Osteocyte (in vitro differentiated cells): ENCODE measurements around the gene LMNA. TPM values are rescaled to one million over a fixed set of nuclear protein-coding genes. Genes with fewer than 3 reads are reported as not detected.
A peak's percentile ranks its signal among the peaks of the same experiment; 100 is the strongest.

Source experiments
- DNase-seq: peaks from one replicate; pipeline ENCODE4 v3.0.0; 2021; ENCODE audit warnings: mixed read lengths; ENCODE audit not compliant: unreplicated experiment; ENCODE audit errors: extremely low spot score
- H3K27ac Mint-ChIP-seq: one replicate; pipeline ENCODE4 v1.8.0; 2021; ENCODE audit warnings: mild to moderate bottlenecking, mixed read lengths; ENCODE audit not compliant: unreplicated experiment
- H3K27me3 Mint-ChIP-seq: one replicate; pipeline ENCODE4 v1.8.0; 2021; ENCODE audit warnings: mixed read lengths; ENCODE audit not compliant: unreplicated experiment
- H3K36me3 Mint-ChIP-seq: one replicate; pipeline ENCODE4 v1.8.0; 2021; ENCODE audit warnings: mixed read lengths; ENCODE audit not compliant: unreplicated experiment
- H3K4me1 Mint-ChIP-seq: one replicate; pipeline ENCODE4 v1.8.0; 2021; ENCODE audit warnings: mixed read lengths; ENCODE audit not compliant: unreplicated experiment
- H3K4me3 Mint-ChIP-seq: one replicate; pipeline ENCODE4 v1.8.0; 2021; ENCODE audit warnings: mild to moderate bottlenecking, moderate library complexity, mixed read lengths; ENCODE audit not compliant: unreplicated experiment
- H3K9me3 Mint-ChIP-seq: one replicate; pipeline ENCODE4 v1.8.0; 2021; ENCODE audit warnings: mixed read lengths; ENCODE audit not compliant: unreplicated experiment
- total RNA-seq: library from RNA; stranded (reverse); gene quantifications from 2 replicates; pipeline ENCODE4 v1.2.1, GENCODE V29; 2021
- TF ChIP-seq, protein P1 (sequence below): fragments of 200-600 bp; sonication (generic); IDR thresholded peaks from 2 replicates; pipeline ENCODE4 v1.5.0; 2021; ENCODE audit warnings: antibody characterized with exemption, mild to moderate bottlenecking, moderate library complexity

LMNA gene
- total RNA-seq, 1 donor from 2014 or later: 792 TPM

DNA sequence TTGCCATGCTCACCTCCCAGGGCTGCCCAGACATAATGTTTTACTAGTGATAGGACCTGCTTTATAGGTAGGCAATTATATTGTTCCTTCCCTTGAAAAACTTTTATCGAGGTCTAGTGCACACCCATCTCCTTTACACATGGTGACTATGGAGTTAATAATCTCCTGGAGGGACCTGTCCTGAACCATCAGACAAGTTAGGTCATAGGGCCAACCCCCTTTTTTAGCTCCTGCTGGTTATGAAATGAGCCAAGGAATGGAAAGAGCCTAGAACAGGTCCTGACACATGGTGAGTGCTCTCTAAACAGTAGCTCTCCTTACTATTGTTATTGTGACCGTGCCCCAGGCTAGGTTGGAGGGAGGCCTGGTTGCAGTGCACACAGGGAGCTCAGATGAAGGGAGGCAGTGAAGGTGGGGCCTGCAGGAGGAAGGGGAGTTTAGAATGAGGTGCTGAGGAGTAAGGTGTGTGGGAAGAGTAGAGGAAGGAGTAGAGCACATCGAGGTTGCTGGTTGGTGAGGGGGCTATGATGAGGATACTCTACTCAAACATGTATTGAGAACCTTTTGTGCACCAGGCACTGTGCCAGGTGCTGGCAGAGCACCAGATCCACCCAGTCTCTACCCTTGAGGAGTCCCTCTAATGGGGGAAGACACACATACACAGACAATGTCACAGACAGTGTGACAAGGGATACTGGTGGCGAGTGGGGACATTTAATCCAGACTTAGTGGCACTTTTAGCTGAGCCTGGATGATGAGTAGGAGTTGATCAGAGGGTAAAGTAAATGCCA lies 14.1 kb upstream of the LMNA start:
- H3K36me3 Mint-ChIP-seq: no peaks in the 10 kb centered on the region
- H3K27ac Mint-ChIP-seq: peak overlapping the region; percentile 99
- DNase-seq: no peak
- no peak overlapping the region for H3K4me3 Mint-ChIP-seq
- H3K9me3 Mint-ChIP-seq: no peaks in the 10 kb centered on the region
- TF ChIP-seq, protein P1, sequence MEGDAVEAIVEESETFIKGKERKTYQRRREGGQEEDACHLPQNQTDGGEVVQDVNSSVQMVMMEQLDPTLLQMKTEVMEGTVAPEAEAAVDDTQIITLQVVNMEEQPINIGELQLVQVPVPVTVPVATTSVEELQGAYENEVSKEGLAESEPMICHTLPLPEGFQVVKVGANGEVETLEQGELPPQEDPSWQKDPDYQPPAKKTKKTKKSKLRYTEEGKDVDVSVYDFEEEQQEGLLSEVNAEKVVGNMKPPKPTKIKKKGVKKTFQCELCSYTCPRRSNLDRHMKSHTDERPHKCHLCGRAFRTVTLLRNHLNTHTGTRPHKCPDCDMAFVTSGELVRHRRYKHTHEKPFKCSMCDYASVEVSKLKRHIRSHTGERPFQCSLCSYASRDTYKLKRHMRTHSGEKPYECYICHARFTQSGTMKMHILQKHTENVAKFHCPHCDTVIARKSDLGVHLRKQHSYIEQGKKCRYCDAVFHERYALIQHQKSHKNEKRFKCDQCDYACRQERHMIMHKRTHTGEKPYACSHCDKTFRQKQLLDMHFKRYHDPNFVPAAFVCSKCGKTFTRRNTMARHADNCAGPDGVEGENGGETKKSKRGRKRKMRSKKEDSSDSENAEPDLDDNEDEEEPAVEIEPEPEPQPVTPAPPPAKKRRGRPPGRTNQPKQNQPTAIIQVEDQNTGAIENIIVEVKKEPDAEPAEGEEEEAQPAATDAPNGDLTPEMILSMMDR: no peak
- H3K27me3 Mint-ChIP-seq: no peaks in the 10 kb centered on the region
- peaks cover 71% of the 10 kb centered on the region for H3K4me1 Mint-ChIP-seq

DNA sequence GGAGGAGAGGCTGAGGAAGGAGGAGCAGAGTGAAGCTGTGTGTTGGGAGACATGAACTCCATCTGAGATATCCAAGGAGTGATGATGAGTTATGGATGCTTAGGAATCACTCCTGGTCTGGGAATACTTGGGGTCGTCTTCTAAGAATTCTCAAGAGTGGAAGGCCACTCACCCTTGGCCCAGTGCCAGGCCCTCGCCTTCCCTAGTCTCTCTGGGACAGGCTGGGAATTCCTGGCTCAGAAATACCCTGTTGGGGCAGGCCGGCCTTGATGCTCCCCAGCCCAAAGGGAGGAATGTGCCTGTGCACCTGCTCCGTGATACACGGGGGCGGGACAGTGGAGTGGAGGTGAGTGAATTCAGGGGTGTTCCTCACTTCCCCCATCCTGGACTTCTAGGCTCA lies 12.6 kb upstream of the LMNA start:
- H3K27ac Mint-ChIP-seq: peak overlapping the region; percentile 99
- H3K9me3 Mint-ChIP-seq: no peaks in the 10 kb centered on the region
- DNase-seq: no peak
- TF ChIP-seq, protein P1: no peak
- no peaks in the 10 kb centered on the region for H3K27me3 Mint-ChIP-seq
- H3K4me1 Mint-ChIP-seq: peaks cover 71% of the 10 kb centered on the region
- H3K4me3 Mint-ChIP-seq: no peak overlapping the region
- no peaks in the 10 kb centered on the region for H3K36me3 Mint-ChIP-seq

DNA sequence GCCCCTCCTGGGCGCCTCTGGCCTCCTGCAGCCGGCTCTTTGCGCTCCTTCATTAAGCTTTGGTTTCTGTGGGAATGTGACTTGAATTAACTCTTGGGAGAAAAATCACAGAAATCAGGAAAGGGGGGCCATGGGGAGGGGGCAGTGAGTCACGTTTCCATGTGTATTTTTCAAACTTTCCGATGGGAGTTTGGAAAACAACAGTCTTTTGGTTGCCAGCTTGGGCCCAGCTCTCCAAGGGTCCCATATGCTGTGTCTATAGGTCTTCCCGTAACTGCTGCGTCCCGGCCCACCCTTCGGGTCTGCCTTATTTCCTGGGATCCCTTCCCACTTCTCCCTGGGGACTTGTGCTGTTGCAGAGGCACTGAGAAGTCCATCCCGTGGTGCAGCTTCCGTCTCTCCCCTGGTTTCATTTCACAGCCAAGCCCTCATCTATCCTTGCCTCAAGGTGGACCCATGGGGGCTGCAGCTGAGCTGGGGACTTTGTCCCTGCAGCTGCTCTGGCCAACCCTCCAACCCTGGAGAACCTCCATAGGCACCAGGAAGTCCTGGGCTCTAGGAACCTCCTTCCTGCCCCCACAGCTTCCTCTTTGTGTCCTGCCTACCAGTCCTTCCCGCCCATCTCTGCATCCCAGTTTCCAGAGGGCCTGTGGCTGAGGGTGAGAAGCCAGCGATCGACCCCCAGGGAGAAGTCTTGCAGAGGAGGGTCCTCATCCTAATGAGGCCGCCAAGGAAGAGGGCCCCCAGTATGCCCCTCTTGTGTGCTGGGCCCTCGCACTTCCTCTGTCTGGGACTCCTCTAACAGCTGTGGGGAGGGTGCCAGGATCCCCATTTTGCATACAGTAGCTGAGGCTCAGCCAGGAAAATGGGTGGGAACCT lies 11.6 kb upstream of the LMNA start:
- Mint-ChIP-seq H3K4me1 (peaks cover 71% of the 10 kb centered on the region), H3K9me3 (no peaks in the 10 kb centered on the region), H3K36me3 (no peaks in the 10 kb centered on the region), H3K4me3 (peak overlapping the region; percentile 56), H3K27ac (peak overlapping the region; percentile 99), H3K27me3 (no peaks in the 10 kb centered on the region)
- no peak for DNase-seq
- TF ChIP-seq, protein P1: no peak

DNA sequence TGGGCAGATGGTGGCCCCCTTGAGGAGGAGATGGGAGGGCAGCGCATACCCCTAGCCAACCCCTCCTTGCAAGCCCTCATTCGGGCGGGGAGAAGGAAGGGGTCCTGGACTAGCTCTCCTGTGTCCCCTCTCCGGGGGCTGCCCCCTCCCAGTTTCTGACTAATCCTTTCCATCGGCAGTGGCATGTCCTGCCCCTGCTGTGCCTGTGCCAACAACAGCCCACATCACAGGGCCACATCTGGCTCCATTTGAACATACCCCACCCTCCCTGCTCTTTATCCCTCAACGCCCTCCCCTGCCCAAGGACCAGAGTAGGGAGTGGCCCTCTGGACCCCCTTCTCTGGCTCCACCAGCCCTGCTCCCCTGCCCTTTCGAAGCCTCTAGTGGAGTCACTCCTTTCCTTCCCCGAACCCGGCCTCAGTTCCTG lies 11.0 kb upstream of the LMNA start:
- no peaks in the 10 kb centered on the region for H3K9me3 Mint-ChIP-seq
- H3K36me3 Mint-ChIP-seq: no peaks in the 10 kb centered on the region
- DNase-seq: peak; percentile 93
- peak overlapping the region; percentile 99 for H3K27ac Mint-ChIP-seq
- TF ChIP-seq, protein P1: no peak
- peak overlapping the region; percentile 56 for H3K4me3 Mint-ChIP-seq
- H3K4me1 Mint-ChIP-seq: peaks cover 72% of the 10 kb centered on the region
- no peaks in the 10 kb centered on the region for H3K27me3 Mint-ChIP-seq
